Lower leg skin (tissue), 3 donors: ENCODE results near the gene CPTP.

ENCODE experiments used
- CTCF ChIP-seq, 3 donors: fragments of 450-650 bp; IDR thresholded peaks; one replicate each; pipeline ENCODE4 v1.5.1; 2016; ENCODE audit warnings: antibody characterized with exemption in 3 of 3, mild to moderate bottlenecking in 3 of 3, moderate library complexity in 2 of 3
- POLR2A ChIP-seq, 2 donors: fragments of 450-650 bp; IDR thresholded peaks; one replicate each; pipeline ENCODE4 v1.6.1; 2016 to 2017; ENCODE audit warnings: antibody characterized with exemption in 2 of 2, mild to moderate bottlenecking in 1 of 2, moderate library complexity in 1 of 2

DNA sequence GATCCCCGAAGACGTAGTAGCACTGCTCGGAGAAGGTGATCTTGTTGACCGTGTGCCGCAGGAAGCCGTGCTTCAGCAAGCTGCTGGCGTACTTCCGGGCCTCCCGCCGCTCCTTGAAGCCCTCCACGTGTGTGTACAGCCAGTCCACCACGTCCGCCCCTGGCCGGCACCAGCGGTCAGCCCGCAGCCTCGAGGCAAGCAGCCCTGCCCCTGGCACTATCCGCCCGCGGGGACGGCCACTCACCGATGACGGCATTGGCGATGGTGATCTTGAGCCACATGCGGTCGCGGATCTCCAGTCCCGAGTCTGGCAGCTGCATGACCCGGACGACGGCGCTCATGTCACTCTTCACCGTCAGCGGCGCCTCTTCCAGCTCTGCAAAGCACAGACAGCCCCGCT is 13.7 kb downstream of the CPTP start:
- TF ChIP-seq CTCF (IDR thresholded peaks at IDR 0.05) (no peak), POLR2A (IDR thresholded peaks at IDR 0.05) (no peak)
